ENCODE data around the gene CABLES2.
A peak's percentile ranks its signal among the peaks of the same experiment; 100 is the strongest.
"Not testable (repeated sequence)": the region's sequence is repeated elsewhere in the genome, so short reads cannot be mapped to it uniquely, and the experiment has no call there.

Gene CABLES2

GRCh38 chr20:62377615-62378178 is 29.4 kb downstream of the CABLES2 start:
- DNase-seq (ENCODE audit: low read depth) = no peak
- no peak for TF ChIP-seq CTCF (IDR thresholded peaks at IDR 0.05; ENCODE audit: insufficient read depth, low read depth, low read length, missing control alignments)

GRCh38 chr20:62377064-62377461 is 30.0 kb downstream of the CABLES2 start:
- DNase-seq (ENCODE audit: low read depth) = no peak
- no peak for TF ChIP-seq CTCF (IDR thresholded peaks at IDR 0.05; ENCODE audit: insufficient read depth, low read depth, low read length, missing control alignments)
- H3K4me3 ChIP-seq (ENCODE audit: low read length) = no peak overlapping the region

More at GRCh38 chr20:62377615-62378178, 29.4 kb downstream of the CABLES2 start:
- H3K4me3 ChIP-seq (ENCODE audit: low read length) = peak overlapping the region; percentile 40

DNA sequence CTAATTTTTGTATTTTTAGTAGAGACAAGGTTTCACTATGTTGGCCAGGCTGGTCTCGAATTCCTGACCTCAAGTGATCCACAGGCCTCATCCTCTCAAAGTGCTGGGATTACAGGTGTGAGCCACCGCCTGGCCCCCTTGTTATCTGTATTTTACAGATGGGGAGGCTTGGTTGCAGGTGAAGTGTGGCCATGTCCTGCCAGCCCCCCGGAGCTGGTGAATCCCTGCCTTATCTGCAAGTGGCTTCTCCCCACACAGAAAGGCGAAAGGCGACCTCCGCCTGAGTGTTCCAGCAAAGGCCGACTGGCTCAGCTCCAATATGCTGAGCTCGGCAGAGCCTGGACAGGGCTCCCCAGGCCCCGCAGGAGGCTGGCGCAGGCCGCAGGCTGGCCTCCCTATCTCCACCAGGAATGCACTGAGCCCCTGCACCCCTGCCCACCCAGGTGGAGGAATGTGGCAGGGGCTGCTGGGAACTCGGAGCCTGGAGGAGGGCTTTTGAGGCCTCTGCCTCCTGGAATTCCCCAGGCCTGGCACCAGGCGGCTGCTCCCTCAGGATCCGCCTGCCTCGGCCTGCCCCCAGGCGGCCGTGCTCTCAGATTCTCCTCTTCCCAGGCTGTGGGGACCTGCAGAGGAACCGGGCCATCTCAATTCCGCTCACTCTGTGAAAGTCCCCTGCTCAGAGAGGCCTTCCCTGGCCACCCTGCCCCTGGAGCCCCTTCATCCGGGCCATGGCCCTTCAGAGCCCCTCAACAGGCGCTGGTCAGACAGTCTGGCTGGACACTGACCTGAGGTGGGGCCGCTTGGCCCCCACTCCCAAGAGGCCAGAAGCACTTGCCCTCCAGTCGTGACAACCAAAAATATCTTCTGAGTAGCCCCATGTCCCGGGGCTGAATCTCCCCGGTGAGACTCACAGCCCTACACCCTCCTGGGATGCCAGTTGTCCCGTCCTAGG is 30.7 kb downstream of the CABLES2 start:
- peak; percentile 76 for DNase-seq (ENCODE audit: low read depth)
- peak; percentile 58 for TF ChIP-seq CTCF (IDR thresholded peaks at IDR 0.05; ENCODE audit: insufficient read depth, low read depth, low read length, missing control alignments)
- H3K4me3 ChIP-seq (ENCODE audit: low read length) = no peak overlapping the region

- no peak for TF ChIP-seq CTCF (IDR thresholded peaks at IDR 0.05; ENCODE audit: insufficient read depth, low read depth, low read length, missing control alignments)
- DNase-seq (ENCODE audit: low read depth) = no peak
- H3K4me3 ChIP-seq (ENCODE audit: low read length) = no peak overlapping the region
Observed at GRCh38 chr20:62374331-62375152, 32.5 kb downstream of the CABLES2 start.

- H3K4me3 ChIP-seq (ENCODE audit: low read length); DNase-seq (ENCODE audit: low read depth): not testable (repeated sequence)
Observed at GRCh38 chr20:62373631-62374179, 33.4 kb downstream of the CABLES2 start.

GRCh38 chr20:62372042-62372993 is 34.8 kb downstream of the CABLES2 start:
- no peak for DNase-seq (ENCODE audit: low read depth)
- no peak for TF ChIP-seq CTCF (IDR thresholded peaks at IDR 0.05; ENCODE audit: insufficient read depth, low read depth, low read length, missing control alignments)
- no peak overlapping the region for H3K4me3 ChIP-seq (ENCODE audit: low read length)

All from epithelial cell of esophagus (primary cell).